Liver (tissue), 9 donors: ENCODE data around the gene CRISP1. TPM values are rescaled to one million over a fixed set of nuclear protein-coding genes. Genes with fewer than 3 reads are reported as not detected.

ENCODE experiments used
- DNase-seq: peaks from one replicate; pipeline ENCODE4 v3.0.0-alpha.2; 2017; ENCODE audit warnings: low spot score
- H3K27ac ChIP-seq, 2 donors: one replicate each; pipeline ENCODE4 v1.7.0; 2013; ENCODE audit warnings: inconsistent platforms in 2 of 2, low read length in 2 of 2, control low read depth in 1 of 2, low read depth in 1 of 2, mild to moderate bottlenecking in 1 of 2
- H3K27me3 ChIP-seq, 4 donors: one replicate each; pipeline versions ENCODE4 v1.6.1 to v1.7.0; 2013; ENCODE audit warnings: low read length in 3 of 4, inconsistent platforms in 1 of 4, mild to moderate bottlenecking in 1 of 4, moderate library complexity in 1 of 4; ENCODE audit not compliant: control insufficient read depth in 4 of 4, insufficient read depth in 4 of 4
- H3K36me3 ChIP-seq, 4 donors: one replicate each; pipeline versions ENCODE4 v1.6.1 to v1.7.0; 2013; ENCODE audit warnings: low read length in 3 of 4, mild to moderate bottlenecking in 3 of 4, low read depth in 1 of 4, moderate library complexity in 1 of 4; ENCODE audit not compliant: control insufficient read depth in 4 of 4, insufficient read depth in 3 of 4
- H3K4me1 ChIP-seq, 4 donors: one replicate each; pipeline versions ENCODE4 v1.6.1 to v1.7.0; 2013; ENCODE audit warnings: low read length in 3 of 4, mild to moderate bottlenecking in 3 of 4, moderate library complexity in 1 of 4; ENCODE audit not compliant: control insufficient read depth in 4 of 4, insufficient read depth in 4 of 4
- H3K4me3 ChIP-seq, 3 donors: one replicate each; pipeline versions ENCODE4 v1.6.1 to v1.7.0; 2013; ENCODE audit warnings: low read length in 3 of 3, control low read depth in 1 of 3, low read depth in 1 of 3, mild to moderate bottlenecking in 1 of 3
- H3K9ac ChIP-seq, 2 donors: one replicate each; pipeline ENCODE4 v1.7.0; 2013; ENCODE audit warnings: low read length in 2 of 2, mild to moderate bottlenecking in 2 of 2, moderate library complexity in 2 of 2, control low read depth in 1 of 2, low read depth in 1 of 2
- H3K9me3 ChIP-seq, 4 donors: one replicate each; pipeline versions ENCODE4 v1.6.1 to v1.7.0; 2013; ENCODE audit warnings: low read length in 3 of 4; ENCODE audit not compliant: control insufficient read depth in 4 of 4
- ATF3 ChIP-seq: IDR thresholded peaks from 2 replicates; pipeline ENCODE4 v1.6.1; 2016; ENCODE audit warnings: antibody characterized with exemption
- FOXA1 ChIP-seq: IDR thresholded peaks from 2 replicates; pipeline ENCODE4 v1.6.1; 2016; ENCODE audit warnings: antibody characterized with exemption
- FOXA2 ChIP-seq: IDR thresholded peaks from 2 replicates; pipeline ENCODE4 v1.6.1; 2016; ENCODE audit warnings: antibody characterized with exemption
- GABPA ChIP-seq, 2 donors: IDR thresholded peaks in 1 of 2; conservative IDR thresholded peaks in 1 of 2; 2 replicates each; pipeline ENCODE4 v1.6.1; 2016; ENCODE audit warnings: antibody characterized with exemption in 2 of 2, mild to moderate bottlenecking in 1 of 2, moderate library complexity in 1 of 2
- HNF4A ChIP-seq, 2 donors: conservative IDR thresholded peaks; 2 replicates each; pipeline ENCODE4 v1.6.1; 2016; ENCODE audit warnings: antibody characterized with exemption in 2 of 2, mild to moderate bottlenecking in 2 of 2
- HNF4G ChIP-seq: IDR thresholded peaks from 2 replicates; pipeline ENCODE4 v1.6.1; 2016; ENCODE audit warnings: antibody characterized with exemption
- JUND ChIP-seq, 2 donors: IDR thresholded peaks; 2 replicates each; pipeline ENCODE4 v1.6.1; 2016; ENCODE audit warnings: antibody characterized with exemption in 2 of 2
- MAX ChIP-seq: IDR thresholded peaks from 2 replicates; pipeline ENCODE4 v1.6.1; 2016; ENCODE audit warnings: antibody characterized with exemption
- NR2F2 ChIP-seq: IDR thresholded peaks from 2 replicates; pipeline ENCODE4 v1.6.1; 2016; ENCODE audit warnings: antibody characterized with exemption
- RAD21 ChIP-seq, 2 donors: IDR thresholded peaks; 2 replicates each; pipeline ENCODE4 v1.6.1; 2016; ENCODE audit warnings: antibody characterized with exemption in 2 of 2, mild to moderate bottlenecking in 2 of 2
- RXRA ChIP-seq, 2 donors: IDR thresholded peaks; 2 replicates each; pipeline ENCODE4 v1.6.1; 2017 to 2018; ENCODE audit warnings: antibody characterized with exemption in 2 of 2, mild to moderate bottlenecking in 1 of 2
- SP1 ChIP-seq: IDR thresholded peaks from 2 replicates; pipeline ENCODE4 v1.6.1; 2018; ENCODE audit warnings: antibody characterized with exemption, mild to moderate bottlenecking
- TAF1 ChIP-seq: conservative IDR thresholded peaks from 2 replicates; pipeline ENCODE4 v1.6.1; 2016; ENCODE audit warnings: antibody characterized with exemption, mild to moderate bottlenecking
- YY1 ChIP-seq: IDR thresholded peaks from 2 replicates; pipeline ENCODE4 v1.6.1; 2016; ENCODE audit warnings: antibody characterized with exemption, mild to moderate bottlenecking
- ZBTB33 ChIP-seq: IDR thresholded peaks from 2 replicates; pipeline ENCODE4 v1.6.1; 2016; ENCODE audit warnings: antibody characterized with exemption
- WGBS: extraction: QIAGEN DNeasy Blood & Tissue Kit; methylation state at CpG from one replicate; pipeline ENCODE4 v1.1.7; 2013; 5-methylcytosine and 5-hydroxymethylcytosine counted together
- polyA plus RNA-seq, 2 donors: library from polyadenylated mRNA; stranded (reverse) in 1 of 2; unstranded in 1 of 2; fragments of 200-250 nt in 1 of 2; fragments of >200 nt in 1 of 2; fragmentation: Nextera tagmentation in 1 of 2; extraction: Ambion mirVana in 1 of 2; gene quantifications; one replicate each; pipeline versions ENCODE4 v1.2.1 to v1.2.3, GENCODE V29; 2013 to 2015
- total RNA-seq, 2 donors: library from RNA; depleted of rRNA; stranded (reverse); fragments of >200 nt; gene quantifications; one replicate each; pipeline ENCODE4 v1.2.3, GENCODE V29; 2014
- TF ChIP-seq, protein P1 (sequence below): IDR thresholded peaks from 2 replicates; pipeline ENCODE4 v1.6.1; 2016; ENCODE audit warnings: antibody characterized with exemption, mild to moderate bottlenecking
- TF ChIP-seq, protein P2 (sequence below): fragments of 150-350 bp; IDR thresholded peaks from 2 replicates; pipeline ENCODE4 v1.5.1; 2017; ENCODE audit warnings: improper control_type of control experiment, low read depth, low read length; ENCODE audit not compliant: missing input control
- donor health status: healthy.
- donor health status: healthy.
- donor health status: healthy.
- donor health status: healthy.
- donor health status: healthy.

Gene CRISP1
- total and polyA plus RNA-seq, 4 donors: not detected

- no peak for TF ChIP-seq TAF1
- no peak for TF ChIP-seq ATF3
Observed at GRCh38 chr6:49826743-49827406, 39.5 kb downstream of the CRISP1 start (continued).

- H3K9me3 ChIP-seq: peaks cover 0 to 3% (median 0%) of the 10 kb centered on the region in 4 donors
- DNase-seq: no peak
- TF ChIP-seq FOXA1: no peak
- no peak for TF ChIP-seq HNF4A (conservative IDR thresholded peaks at IDR 0.05)
- no peak for TF ChIP-seq TAF1
- TF ChIP-seq GABPA (IDR thresholded peaks at IDR 0.05 in 1 of 2, conservative IDR thresholded peaks at IDR 0.05 in 1 of 2): no peak
- TF ChIP-seq, protein P1, sequence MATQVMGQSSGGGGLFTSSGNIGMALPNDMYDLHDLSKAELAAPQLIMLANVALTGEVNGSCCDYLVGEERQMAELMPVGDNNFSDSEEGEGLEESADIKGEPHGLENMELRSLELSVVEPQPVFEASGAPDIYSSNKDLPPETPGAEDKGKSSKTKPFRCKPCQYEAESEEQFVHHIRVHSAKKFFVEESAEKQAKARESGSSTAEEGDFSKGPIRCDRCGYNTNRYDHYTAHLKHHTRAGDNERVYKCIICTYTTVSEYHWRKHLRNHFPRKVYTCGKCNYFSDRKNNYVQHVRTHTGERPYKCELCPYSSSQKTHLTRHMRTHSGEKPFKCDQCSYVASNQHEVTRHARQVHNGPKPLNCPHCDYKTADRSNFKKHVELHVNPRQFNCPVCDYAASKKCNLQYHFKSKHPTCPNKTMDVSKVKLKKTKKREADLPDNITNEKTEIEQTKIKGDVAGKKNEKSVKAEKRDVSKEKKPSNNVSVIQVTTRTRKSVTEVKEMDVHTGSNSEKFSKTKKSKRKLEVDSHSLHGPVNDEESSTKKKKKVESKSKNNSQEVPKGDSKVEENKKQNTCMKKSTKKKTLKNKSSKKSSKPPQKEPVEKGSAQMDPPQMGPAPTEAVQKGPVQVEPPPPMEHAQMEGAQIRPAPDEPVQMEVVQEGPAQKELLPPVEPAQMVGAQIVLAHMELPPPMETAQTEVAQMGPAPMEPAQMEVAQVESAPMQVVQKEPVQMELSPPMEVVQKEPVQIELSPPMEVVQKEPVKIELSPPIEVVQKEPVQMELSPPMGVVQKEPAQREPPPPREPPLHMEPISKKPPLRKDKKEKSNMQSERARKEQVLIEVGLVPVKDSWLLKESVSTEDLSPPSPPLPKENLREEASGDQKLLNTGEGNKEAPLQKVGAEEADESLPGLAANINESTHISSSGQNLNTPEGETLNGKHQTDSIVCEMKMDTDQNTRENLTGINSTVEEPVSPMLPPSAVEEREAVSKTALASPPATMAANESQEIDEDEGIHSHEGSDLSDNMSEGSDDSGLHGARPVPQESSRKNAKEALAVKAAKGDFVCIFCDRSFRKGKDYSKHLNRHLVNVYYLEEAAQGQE: no peak
- TF ChIP-seq FOXA2: no peak
- no peak for TF ChIP-seq RXRA (IDR thresholded peaks at IDR 0.05)
- TF ChIP-seq ATF3: no peak
- no peak for TF ChIP-seq YY1
- TF ChIP-seq HNF4G: no peak
- TF ChIP-seq RAD21 (IDR thresholded peaks at IDR 0.05): no peak
- TF ChIP-seq ZBTB33: no peak
- no peaks in the 10 kb centered on the region for H3K4me1 ChIP-seq
- no peak overlapping the region for H3K9ac ChIP-seq
- H3K4me3 ChIP-seq: no peak overlapping the region
- no peaks in the 10 kb centered on the region for H3K27me3 ChIP-seq
- H3K27ac ChIP-seq: no peak overlapping the region
- H3K36me3 ChIP-seq: no peaks in the 10 kb centered on the region
- WGBS: 85% methylated on average over 2 of the region's 2 CpGs
Observed at GRCh38 chr6:49815166-49815565, 51.2 kb downstream of the CRISP1 start.

DNA sequence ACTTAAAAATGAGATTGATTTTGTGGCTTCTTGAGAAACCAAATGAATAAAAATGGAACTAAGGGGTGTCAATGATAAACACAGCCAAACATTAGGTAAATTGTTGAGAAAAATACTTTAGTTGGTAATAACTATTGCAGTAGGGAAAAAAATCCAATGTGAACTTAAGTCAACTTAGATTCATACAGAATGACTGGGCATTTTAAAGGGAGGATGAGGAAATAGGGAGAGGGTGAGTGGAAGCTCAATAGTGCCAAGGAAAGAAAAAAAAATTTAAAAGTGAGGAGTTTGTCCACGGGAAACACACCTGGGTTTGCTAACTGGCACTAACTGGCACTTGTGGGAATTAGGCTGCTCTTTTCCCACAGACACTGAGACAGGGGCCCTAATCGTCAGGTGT lies 53.1 kb downstream of the CRISP1 start:
- Histone ChIP-seq H3K4me3 (no peak overlapping the region), H3K9me3 (peaks cover 0 to 3% (median 0%) of the 10 kb centered on the region in 4 donors), H3K36me3 (no peaks in the 10 kb centered on the region), H3K27me3 (no peaks in the 10 kb centered on the region), H3K9ac (no peak overlapping the region), H3K27ac (no peak overlapping the region), H3K4me1 (no peaks in the 10 kb centered on the region)
- WGBS: 79% methylated on average over 2 of the region's 2 CpGs
- DNase-seq: no peak
- TF ChIP-seq RXRA (IDR thresholded peaks at IDR 0.05) (no peak), ZBTB33 (no peak), NR2F2 (no peak), ATF3 (no peak), FOXA2 (no peak), GABPA (IDR thresholded peaks at IDR 0.05 in 1 of 2, conservative IDR thresholded peaks at IDR 0.05 in 1 of 2) (no peak), SP1 (no peak), MAX (no peak), YY1 (no peak), JUND (IDR thresholded peaks at IDR 0.05) (no peak), FOXA1 (no peak)
- TF ChIP-seq, protein P2, sequence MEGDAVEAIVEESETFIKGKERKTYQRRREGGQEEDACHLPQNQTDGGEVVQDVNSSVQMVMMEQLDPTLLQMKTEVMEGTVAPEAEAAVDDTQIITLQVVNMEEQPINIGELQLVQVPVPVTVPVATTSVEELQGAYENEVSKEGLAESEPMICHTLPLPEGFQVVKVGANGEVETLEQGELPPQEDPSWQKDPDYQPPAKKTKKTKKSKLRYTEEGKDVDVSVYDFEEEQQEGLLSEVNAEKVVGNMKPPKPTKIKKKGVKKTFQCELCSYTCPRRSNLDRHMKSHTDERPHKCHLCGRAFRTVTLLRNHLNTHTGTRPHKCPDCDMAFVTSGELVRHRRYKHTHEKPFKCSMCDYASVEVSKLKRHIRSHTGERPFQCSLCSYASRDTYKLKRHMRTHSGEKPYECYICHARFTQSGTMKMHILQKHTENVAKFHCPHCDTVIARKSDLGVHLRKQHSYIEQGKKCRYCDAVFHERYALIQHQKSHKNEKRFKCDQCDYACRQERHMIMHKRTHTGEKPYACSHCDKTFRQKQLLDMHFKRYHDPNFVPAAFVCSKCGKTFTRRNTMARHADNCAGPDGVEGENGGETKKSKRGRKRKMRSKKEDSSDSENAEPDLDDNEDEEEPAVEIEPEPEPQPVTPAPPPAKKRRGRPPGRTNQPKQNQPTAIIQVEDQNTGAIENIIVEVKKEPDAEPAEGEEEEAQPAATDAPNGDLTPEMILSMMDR: no peak
